ENCODE measurements around the gene TNIP3. TPM values are rescaled to one million over a fixed set of nuclear protein-coding genes. Genes with fewer than 3 reads are reported as not detected.

The TNIP3 gene
- total and polyA plus RNA-seq, 4 experiments from 2014 or later = 0.38 to 0.55 (median 0.53) TPM

DNA sequence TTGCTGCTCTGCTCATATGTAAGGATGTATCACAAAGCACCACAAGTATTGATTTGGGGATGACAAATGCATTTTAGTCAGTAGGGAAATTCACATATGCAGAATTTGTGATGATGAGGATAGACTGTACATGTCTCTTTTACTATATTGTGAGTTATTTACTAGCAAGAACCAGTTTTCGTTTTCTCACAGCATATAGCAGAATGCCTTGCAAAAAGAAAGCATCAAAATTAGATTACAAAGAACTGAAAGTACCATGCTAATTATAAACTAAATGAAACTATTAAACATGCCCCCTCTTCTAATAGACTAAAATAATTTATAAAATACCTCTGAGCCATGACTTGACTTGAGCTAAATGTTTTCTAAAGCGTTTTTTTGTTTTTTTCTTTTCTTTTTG lies 20.1 kb downstream of the TNIP3 start:
- H3K4me3 ChIP-seq (ENCODE audit: low read length in 2 of 2) = no peak overlapping the region
- Mint-ChIP-seq H3K9me3 (peaks cover 0 to 2% (median 0%) of the 10 kb centered on the region in 8 donors), H3K4me1 (peaks cover 7 to 27% (median 16%) of the 10 kb centered on the region in 4 donors), H3K27ac (no peak overlapping the region), H3K27me3 (no peaks in the 10 kb centered on the region), H3K36me3 (no peaks in the 10 kb centered on the region), H3K4me3 (no peak overlapping the region)
- H3K27ac ChIP-seq (ENCODE audit: low read depth, low read length) = no peak overlapping the region
- DNase-seq = no peak
- H3K4me1 ChIP-seq (ENCODE audit: insufficient read depth, low read length) = peaks cover 13% of the 10 kb centered on the region
- no peaks in the 10 kb centered on the region for H3K36me3 ChIP-seq (ENCODE audit: insufficient read depth, low read length)
- CTCF ChIA-PET (ENCODE audit: partially characterized antibody) = interaction anchor here (0.6 to 1.7 kb wide), 2 partner anchors 9 to 234 kb away, joined by 3 to 4 read pairs; no protein-coding TSS in a partner anchor
- intact Hi-C loops (cut with micrococcal nuclease) = no loop called here
- H3K27me3 ChIP-seq (ENCODE audit: insufficient read depth, low read length) = no peaks in the 10 kb centered on the region
- no peaks in the 10 kb centered on the region for H3K9me3 ChIP-seq (ENCODE audit: control insufficient read depth in 1 of 2, low read length in 2 of 2)
- POLR2A ChIA-PET (ENCODE audit: partially characterized antibody) = no interaction called here

DNA sequence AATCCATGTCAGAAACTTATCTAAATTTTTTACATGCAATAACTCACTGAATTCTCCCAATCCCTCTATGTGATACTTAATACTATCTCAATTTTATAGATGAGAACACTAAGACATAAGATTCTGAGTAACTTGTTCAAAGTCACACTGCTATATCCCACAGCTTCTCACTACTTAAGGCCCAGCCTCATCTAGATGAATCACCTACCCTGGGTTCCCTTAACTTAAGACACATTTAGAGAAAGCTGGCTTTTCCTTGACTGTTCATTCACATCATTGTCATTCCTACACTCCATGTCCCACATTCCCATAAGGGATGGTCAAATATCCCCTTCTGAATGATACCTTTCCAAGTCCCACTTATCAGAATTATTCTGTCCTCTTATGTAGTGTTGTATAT lies 21.0 kb downstream of the TNIP3 start:
- POLR2A ChIA-PET (ENCODE audit: partially characterized antibody) = no interaction called here
- no peak for DNase-seq
- no peaks in the 10 kb centered on the region for H3K9me3 Mint-ChIP-seq
- intact Hi-C loops (cut with micrococcal nuclease) = no loop called here
- Histone ChIP-seq H3K4me3 (ENCODE audit: low read length in 2 of 2) (no peak overlapping the region), H3K27me3 (ENCODE audit: insufficient read depth, low read length) (no peaks in the 10 kb centered on the region), H3K4me1 (ENCODE audit: insufficient read depth, low read length) (peaks cover 19% of the 10 kb centered on the region), H3K27ac (ENCODE audit: low read depth, low read length) (no peak overlapping the region), H3K36me3 (ENCODE audit: insufficient read depth, low read length) (no peaks in the 10 kb centered on the region), H3K9me3 (ENCODE audit: control insufficient read depth in 1 of 2, low read length in 2 of 2) (no peaks in the 10 kb centered on the region)
- H3K4me1 Mint-ChIP-seq = peaks cover 14 to 33% (median 24%) of the 10 kb centered on the region in 4 donors
- H3K27ac Mint-ChIP-seq = no peak overlapping the region
- no peaks in the 10 kb centered on the region for H3K36me3 Mint-ChIP-seq
- H3K27me3 Mint-ChIP-seq = no peaks in the 10 kb centered on the region
- H3K4me3 Mint-ChIP-seq = no peak overlapping the region
- CTCF ChIA-PET (ENCODE audit: partially characterized antibody) = no interaction called here

DNA sequence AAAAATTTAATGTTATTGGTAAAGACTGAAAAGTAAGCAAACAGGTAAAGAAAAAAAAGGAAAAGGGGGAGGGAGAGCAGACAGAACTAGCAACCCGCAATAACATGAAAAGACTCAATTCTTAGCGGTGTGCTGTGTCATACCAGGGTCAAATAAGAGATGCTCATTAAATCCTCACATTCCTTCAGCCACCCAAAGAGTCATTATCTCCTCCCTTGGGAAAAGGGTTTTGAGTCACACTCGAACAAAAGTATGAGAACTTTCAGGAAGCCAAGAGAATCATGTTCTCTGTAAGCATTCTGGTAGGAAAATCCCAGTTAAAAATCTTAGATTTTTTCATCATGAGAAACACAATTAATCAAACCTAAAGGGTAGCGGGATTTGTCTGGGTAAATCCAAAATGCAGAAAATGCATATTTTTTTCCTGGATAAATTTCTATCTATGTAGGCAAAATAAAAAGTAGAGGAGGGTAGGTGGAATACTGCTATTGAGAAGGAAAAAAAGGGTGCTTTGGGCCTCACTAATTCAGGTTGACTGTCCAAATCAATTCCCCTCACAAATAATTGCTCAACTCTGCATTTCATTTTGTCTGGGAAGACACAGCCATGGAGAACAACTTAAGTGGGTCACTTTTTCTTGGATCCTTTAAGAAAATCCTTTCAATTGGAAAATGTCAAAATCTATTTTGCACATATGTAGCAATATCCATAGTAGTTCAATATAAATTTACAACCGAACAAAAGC lies 23.2 kb downstream of the TNIP3 start:
- H3K9me3 Mint-ChIP-seq = no peaks in the 10 kb centered on the region
- peaks cover 22% of the 10 kb centered on the region for H3K4me1 ChIP-seq (ENCODE audit: insufficient read depth, low read length)
- no peaks in the 10 kb centered on the region for H3K9me3 ChIP-seq (ENCODE audit: control insufficient read depth in 1 of 2, low read length in 2 of 2)
- no peak overlapping the region for H3K27ac ChIP-seq (ENCODE audit: low read depth, low read length)
- intact Hi-C loops (cut with micrococcal nuclease) = no loop called here
- no peak for DNase-seq
- peaks cover 16 to 39% (median 27%) of the 10 kb centered on the region in 4 donors for H3K4me1 Mint-ChIP-seq
- H3K4me3 Mint-ChIP-seq = no peak overlapping the region
- H3K36me3 Mint-ChIP-seq = no peaks in the 10 kb centered on the region
- H3K4me3 ChIP-seq (ENCODE audit: low read length in 2 of 2) = no peak overlapping the region
- H3K27me3 ChIP-seq (ENCODE audit: insufficient read depth, low read length) = no peaks in the 10 kb centered on the region
- no peaks in the 10 kb centered on the region for H3K36me3 ChIP-seq (ENCODE audit: insufficient read depth, low read length)
- ChIA-PET CTCF (ENCODE audit: partially characterized antibody) (no interaction called here), POLR2A (ENCODE audit: partially characterized antibody) (no interaction called here)
- peak overlapping the region in 2 of 7 donors; percentile 14 to 43 for H3K27ac Mint-ChIP-seq
- H3K27me3 Mint-ChIP-seq = no peaks in the 10 kb centered on the region

DNA sequence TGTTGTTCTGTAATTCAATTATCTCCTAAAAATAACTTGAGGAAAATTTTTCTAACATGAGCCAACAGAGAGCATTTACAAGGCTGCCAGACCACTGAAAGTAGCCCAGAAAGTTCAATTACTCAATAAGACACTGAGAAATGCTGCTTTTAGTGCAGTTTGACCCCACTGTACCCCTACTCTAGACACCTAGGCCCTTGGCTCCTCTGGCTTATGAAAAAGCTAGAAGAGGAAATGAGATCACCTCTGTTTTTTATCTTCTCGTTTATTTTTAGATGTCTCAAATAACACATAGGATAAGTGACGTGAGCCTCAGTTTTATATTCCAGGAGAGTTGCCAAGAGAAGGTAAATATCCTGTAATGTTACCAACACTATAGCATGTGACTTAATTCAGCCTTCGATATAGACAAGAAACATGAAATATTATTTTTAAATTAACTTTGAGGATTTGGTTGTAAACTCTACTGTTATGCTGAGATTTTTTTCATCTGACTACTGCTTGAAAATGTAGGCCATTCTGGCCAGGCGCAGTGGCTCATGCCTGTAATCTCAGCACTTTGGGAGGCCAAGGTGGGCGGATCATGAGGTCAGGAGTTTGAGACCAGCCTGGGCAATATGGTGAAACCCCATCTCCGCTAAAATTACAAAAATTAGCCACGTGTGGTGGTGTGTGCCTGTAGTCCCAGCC lies 24.4 kb downstream of the TNIP3 start:
- no peaks in the 10 kb centered on the region for H3K27me3 Mint-ChIP-seq

DNA sequence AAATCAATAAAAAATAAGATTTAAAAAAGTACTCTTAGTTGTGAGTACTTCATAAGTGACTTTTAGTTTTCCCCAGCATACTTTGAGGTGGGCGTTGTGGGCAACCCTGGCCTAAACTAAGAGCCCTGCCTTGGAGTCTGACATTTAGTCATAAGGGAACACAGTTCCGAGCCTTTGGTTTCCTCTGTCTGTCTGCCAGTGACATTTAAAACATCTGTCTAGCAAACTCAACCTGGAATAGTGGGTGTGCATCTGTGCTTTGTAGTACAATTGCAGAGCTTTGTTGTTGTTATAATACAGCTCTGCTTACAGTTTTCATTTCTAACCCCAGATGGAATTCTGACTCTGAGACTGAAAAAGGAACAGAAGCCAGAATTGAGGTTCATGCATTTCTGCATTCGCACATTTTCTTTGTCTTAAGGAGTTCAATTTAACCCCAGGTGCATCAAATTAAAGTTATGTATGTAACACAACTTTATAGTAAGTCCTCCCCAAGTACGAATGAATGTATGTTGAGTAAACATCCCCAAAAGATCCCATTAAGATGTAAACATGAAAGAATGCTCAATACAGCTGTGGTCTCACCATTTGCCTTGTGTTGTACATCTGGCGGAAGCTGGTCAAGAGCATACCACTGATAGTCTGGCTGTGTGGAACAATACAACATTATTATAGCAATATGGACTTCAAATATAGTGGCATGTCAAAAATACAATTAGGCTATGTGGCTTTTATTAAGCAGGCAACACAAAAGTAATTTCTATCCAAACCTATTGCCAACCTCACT lies 25.9 kb downstream of the TNIP3 start:
- peak overlapping the region in 4 of 7 donors; percentile 6 to 85 (median 66) for H3K27ac Mint-ChIP-seq
- no peak overlapping the region for H3K4me3 ChIP-seq (ENCODE audit: low read length in 2 of 2)
- peaks cover 19 to 40% (median 28%) of the 10 kb centered on the region in 4 donors for H3K4me1 Mint-ChIP-seq
- no peaks in the 10 kb centered on the region for H3K27me3 Mint-ChIP-seq
- no peaks in the 10 kb centered on the region for H3K9me3 Mint-ChIP-seq
- H3K36me3 ChIP-seq (ENCODE audit: insufficient read depth, low read length) = no peaks in the 10 kb centered on the region
- peaks cover 22% of the 10 kb centered on the region for H3K4me1 ChIP-seq (ENCODE audit: insufficient read depth, low read length)
- intact Hi-C loops (cut with micrococcal nuclease) = loop anchor here (10.0 kb wide), 1 partner anchor 47 kb away; no protein-coding TSS in a partner anchor
- H3K36me3 Mint-ChIP-seq = no peaks in the 10 kb centered on the region
- POLR2A ChIA-PET (ENCODE audit: partially characterized antibody) = interaction anchor here (0.9 kb wide), 1 partner anchor 19 kb away, joined by 3 read pairs; no protein-coding TSS in a partner anchor
- no peak overlapping the region for H3K27ac ChIP-seq (ENCODE audit: low read depth, low read length)
- H3K27me3 ChIP-seq (ENCODE audit: insufficient read depth, low read length) = no peaks in the 10 kb centered on the region
- no peak for DNase-seq
- CTCF ChIA-PET (ENCODE audit: partially characterized antibody) = interaction anchor here (1.6 to 2.0 kb wide), 2 partner anchors 10 to 21 kb away, joined by 5 to 6 read pairs; no protein-coding TSS in a partner anchor
- peak overlapping the region in 3 of 8 donors; percentile 1 to 7 (median 6) for H3K4me3 Mint-ChIP-seq
- H3K9me3 ChIP-seq (ENCODE audit: control insufficient read depth in 1 of 2, low read length in 2 of 2) = no peaks in the 10 kb centered on the region

More for the DNA sequence above, 24.4 kb downstream of the TNIP3 start:
- Histone ChIP-seq H3K4me3 (ENCODE audit: low read length in 2 of 2) (no peak overlapping the region), H3K27me3 (ENCODE audit: insufficient read depth, low read length) (no peaks in the 10 kb centered on the region), H3K4me1 (ENCODE audit: insufficient read depth, low read length) (peaks cover 22% of the 10 kb centered on the region), H3K9me3 (ENCODE audit: control insufficient read depth in 1 of 2, low read length in 2 of 2) (no peaks in the 10 kb centered on the region), H3K36me3 (ENCODE audit: insufficient read depth, low read length) (no peaks in the 10 kb centered on the region), H3K27ac (ENCODE audit: low read depth, low read length) (no peak overlapping the region)
- H3K36me3 Mint-ChIP-seq = no peaks in the 10 kb centered on the region
- ChIA-PET POLR2A (ENCODE audit: partially characterized antibody) (interaction anchor here (1.0 kb wide), 1 partner anchor 14 kb away, joined by 4 read pairs; no protein-coding TSS in a partner anchor), CTCF (ENCODE audit: partially characterized antibody) (no interaction called here)
- no peaks in the 10 kb centered on the region for H3K9me3 Mint-ChIP-seq
- DNase-seq = peak in 3 of 5 donors; percentile 21 to 33 (median 31)
- peak overlapping the region in 3 of 8 donors; percentile 15 to 40 (median 27) for H3K4me3 Mint-ChIP-seq
- H3K27ac Mint-ChIP-seq = peak overlapping the region in 6 of 7 donors; percentile 0 to 79 (median 72)
- peaks cover 19 to 39% (median 30%) of the 10 kb centered on the region in 4 donors for H3K4me1 Mint-ChIP-seq
- intact Hi-C loops (cut with micrococcal nuclease) = loop anchor here (10.0 kb wide), 1 partner anchor 45 kb away; no protein-coding TSS in a partner anchor

DNA sequence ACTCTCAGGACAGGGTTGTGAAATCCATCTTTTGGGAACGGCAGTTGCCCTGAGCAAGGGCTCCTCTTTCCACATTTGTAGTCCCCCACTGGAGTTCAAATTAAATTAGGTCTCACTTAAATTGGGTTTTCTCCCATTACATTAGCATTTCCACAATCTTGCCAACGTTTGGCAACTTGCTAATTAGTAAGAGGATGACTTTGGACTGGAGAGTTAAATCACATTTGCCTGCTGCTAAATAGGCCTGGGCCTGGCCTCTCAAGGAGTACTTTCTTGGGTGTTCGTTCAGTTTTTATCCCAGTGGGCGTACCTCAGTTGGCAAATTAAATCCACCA lies 33.8 kb downstream of the TNIP3 start:
- Mint-ChIP-seq H3K4me3 (peak overlapping the region in 1 of 8 donors; percentile 35), H3K27me3 (no peaks in the 10 kb centered on the region), H3K9me3 (peaks cover 0 to 6% (median 0%) of the 10 kb centered on the region in 8 donors), H3K36me3 (no peaks in the 10 kb centered on the region), H3K4me1 (peaks cover 11 to 31% (median 14%) of the 10 kb centered on the region in 4 donors), H3K27ac (peak overlapping the region in 1 of 7 donors; percentile 17)
- ChIA-PET CTCF (ENCODE audit: partially characterized antibody) (interaction anchor here (1.3 kb wide), 1 partner anchor 63 kb away, joined by 3 read pairs; no protein-coding TSS in a partner anchor), POLR2A (ENCODE audit: partially characterized antibody) (no interaction called here)
- H3K4me3 ChIP-seq (ENCODE audit: low read length in 2 of 2) = no peak overlapping the region
- no peak overlapping the region for H3K27ac ChIP-seq (ENCODE audit: low read depth, low read length)
- peaks cover 11% of the 10 kb centered on the region for H3K4me1 ChIP-seq (ENCODE audit: insufficient read depth, low read length)
- H3K9me3 ChIP-seq (ENCODE audit: control insufficient read depth in 1 of 2, low read length in 2 of 2) = no peaks in the 10 kb centered on the region
- no peaks in the 10 kb centered on the region for H3K27me3 ChIP-seq (ENCODE audit: insufficient read depth, low read length)
- intact Hi-C loops (cut with micrococcal nuclease) = loop anchor here (10.0 kb wide), 1 partner anchor 55 kb away; no protein-coding TSS in a partner anchor
- no peak for DNase-seq
- no peaks in the 10 kb centered on the region for H3K36me3 ChIP-seq (ENCODE audit: insufficient read depth, low read length)

All from CD4-positive, alpha-beta memory T cell (primary cell).